ENCODE measurements around the gene GFER.

The GFER gene

GRCh38 chr16:1975432-1976215 is 8.4 kb upstream of the GFER start:
- no peak for DNase-seq

- no peak for DNase-seq
Observed at GRCh38 chr16:1976216-1976520, 7.8 kb upstream of the GFER start.

DNA sequence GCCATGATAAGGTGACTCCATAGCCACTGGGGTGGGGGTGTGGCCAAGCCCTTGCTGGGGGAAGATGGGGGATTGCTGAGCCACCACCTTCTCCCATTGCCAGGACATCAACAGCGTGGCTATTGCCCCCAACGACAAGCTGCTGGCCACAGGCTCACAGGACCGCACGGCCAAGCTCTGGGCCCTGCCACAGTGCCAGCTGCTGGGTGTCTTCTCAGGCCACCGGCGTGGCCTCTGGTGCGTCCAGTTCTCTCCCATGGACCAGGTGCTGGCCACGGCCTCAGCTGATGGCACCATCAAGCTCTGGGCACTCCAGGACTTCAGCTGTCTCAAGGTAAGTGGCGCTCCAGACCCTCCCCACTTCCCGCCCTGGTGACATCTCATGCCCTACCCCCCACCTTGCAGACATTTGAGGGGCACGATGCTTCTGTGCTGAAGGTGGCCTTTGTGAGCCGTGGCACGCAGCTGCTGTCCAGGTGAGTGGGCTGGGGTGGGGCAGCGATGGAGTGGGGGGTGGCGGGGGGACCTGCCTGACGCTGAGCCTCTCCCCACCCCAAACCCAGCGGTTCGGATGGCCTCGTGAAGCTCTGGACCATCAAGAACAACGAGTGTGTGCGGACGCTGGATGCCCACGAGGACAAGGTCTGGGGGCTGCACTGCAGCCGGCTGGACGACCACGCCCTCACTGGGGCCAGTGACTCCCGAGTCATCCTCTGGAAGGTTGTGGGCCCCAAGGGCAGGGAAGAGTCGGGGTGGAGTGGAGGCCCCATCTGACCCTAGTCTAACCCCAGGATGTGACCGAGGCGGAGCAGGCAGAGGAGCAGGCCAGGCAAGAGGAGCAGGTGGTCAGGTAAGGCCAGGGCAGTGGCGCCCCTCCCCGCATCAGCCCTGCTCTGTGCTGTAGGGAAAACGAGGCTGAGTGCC is 6.8 kb upstream of the GFER start:
- no peak for DNase-seq

DNA sequence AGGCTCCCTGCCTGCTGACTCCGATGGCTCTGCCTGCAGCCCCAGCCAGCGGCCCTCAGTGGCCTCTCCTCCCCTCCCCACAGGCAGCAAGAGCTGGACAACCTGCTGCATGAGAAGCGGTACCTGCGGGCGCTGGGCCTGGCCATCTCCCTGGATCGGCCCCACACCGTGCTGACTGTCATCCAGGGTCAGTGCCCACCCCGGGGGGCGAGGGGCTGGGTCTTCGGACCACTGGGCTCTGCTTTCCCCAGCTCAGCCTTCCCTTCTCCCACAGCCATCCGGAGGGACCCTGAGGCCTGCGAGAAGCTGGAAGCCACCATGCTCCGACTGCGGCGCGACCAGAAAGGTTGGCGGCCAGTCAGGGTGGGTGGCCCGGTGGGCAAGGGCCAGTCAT is 6.1 kb upstream of the GFER start:
- no peak for DNase-seq

GRCh38 chr16:1978476-1979120 is 5.4 kb upstream of the GFER start:
- DNase-seq: no peak

DNA sequence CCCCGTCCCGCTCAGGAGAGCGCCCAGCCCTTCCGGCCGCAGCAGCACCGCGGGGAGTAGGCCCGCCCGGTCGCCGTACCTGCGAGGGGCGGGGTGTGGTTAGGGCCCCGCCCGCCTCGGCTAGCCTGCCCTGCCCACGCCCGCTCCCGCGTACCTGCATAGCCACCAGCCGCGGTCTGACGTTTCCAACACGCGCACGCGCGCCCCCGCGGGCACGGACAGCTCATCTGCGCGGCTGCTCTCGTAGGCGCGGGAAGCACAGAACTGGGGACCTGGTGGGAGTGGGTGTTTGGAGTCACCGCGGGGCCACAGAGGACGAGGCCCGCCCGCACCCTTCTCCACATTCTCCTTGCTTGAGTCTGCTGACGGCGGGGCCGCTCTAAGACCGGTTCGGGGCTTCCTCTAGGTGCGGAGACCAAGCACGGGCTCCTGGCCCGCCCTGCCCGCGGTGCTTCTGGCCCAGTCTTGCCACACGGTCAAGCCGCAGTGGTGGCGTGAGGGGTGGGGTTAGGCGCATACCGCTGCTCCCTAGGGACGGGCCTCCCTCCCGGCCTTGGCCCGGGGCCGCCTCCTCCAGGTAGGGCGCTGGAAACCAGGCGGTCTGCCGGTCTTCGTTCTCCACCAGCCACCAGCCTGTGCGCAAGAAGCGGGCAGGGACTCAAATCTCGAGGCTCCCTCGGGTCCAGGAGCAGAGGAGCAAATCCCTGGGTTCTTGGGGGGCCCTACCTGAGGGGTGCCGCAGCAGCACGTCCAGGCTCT is 4.5 kb upstream of the GFER start:
- no peak for DNase-seq

- DNase-seq: no peak
Observed at GRCh38 chr16:1980030-1980769, 3.8 kb upstream of the GFER start.

DNA sequence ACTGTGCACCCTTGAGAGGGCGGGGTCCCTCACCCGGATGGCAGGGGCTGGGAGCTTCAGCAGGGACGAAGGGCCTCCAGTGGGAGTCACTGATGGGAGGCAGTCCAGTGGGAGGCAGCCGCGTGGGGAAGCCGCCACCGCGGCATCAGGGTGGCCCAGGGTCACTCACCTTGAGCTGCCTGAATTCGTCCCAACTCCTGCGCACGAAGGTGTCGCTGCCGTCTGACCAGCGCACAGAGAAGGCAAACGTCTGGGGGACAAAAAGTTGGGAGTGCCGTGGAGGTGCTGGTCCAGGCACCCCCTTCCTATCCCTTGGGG is 3.3 kb upstream of the GFER start:
- no peak for DNase-seq

DNA sequence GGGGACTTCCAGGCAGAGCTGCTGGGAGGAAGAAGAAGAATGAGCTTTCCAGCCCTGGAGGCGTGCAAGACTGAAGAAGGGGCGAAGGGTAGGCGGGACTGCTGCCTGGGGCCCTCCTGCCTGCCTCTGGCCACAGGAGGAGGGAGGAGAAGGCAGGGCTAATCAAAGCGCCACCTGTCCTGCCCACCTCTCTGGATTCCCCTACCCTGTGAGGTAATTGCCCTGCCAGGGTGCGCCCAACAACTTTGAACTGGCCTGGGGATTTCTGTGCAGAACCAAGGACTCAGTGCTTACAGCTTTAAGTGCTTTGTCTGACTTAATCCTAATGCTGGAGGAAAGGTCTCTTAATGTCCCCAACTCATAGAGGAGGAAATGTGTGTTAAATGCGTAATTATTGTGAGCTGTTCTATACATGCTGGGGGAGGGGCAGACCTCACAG is 2.6 kb upstream of the GFER start, which contains the start of gene NOXO1:
Gene NOXO1, minus strand, starts transcription at position 72 of the 439 bp plus-strand sequence. CDS start 290 bp downstream, outside the sequence.
- no peak for DNase-seq

DNA sequence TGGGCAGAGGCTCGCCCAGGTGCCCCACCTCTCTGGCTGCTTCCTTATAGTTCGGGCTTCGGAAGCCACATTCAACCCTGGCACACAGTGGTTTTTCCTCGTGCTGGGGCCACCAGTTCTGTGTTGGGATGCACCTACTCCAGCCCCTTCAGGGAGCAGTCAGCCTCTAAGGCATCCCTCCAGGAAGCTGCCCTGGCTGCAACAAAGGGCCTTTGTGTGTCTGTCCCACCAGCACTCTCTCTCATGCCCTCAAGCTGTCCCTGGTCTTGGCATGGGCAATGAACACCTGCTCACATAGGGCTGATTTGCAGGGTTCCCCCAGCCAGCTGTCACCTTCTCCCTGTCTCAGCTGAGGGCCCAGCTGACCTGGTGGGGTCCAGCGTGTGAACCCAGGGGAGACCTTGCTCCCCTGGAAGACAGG is 2.0 kb upstream of the GFER start:
- DNase-seq: no peak

DNA sequence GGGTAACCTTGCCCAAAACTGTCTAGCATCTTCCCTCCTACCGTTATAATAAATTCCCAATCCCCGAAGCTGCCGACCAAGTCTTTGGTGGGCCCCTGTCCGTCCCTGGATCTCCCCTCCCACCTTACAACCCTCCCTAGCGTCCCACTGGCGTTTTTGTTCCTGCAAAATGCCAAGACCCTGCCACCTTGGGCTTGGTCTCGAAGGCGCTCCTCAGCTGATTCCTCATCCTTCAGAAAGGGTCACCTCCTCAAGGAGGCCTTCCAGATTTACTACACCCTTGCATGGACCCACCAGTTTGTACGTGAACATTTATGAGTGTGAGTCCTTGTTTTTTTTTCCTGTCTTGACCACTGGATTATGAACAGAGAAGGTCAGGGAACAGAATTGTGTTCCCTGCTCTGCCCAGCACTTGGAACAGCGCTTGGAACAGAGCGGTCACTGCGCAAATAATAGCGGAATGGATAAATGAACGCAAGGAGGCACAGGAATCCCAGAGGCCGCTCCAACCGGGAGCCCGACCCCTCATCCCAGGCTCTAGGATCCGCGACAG is 926 bp upstream of the GFER start:
- no peak for DNase-seq

DNA sequence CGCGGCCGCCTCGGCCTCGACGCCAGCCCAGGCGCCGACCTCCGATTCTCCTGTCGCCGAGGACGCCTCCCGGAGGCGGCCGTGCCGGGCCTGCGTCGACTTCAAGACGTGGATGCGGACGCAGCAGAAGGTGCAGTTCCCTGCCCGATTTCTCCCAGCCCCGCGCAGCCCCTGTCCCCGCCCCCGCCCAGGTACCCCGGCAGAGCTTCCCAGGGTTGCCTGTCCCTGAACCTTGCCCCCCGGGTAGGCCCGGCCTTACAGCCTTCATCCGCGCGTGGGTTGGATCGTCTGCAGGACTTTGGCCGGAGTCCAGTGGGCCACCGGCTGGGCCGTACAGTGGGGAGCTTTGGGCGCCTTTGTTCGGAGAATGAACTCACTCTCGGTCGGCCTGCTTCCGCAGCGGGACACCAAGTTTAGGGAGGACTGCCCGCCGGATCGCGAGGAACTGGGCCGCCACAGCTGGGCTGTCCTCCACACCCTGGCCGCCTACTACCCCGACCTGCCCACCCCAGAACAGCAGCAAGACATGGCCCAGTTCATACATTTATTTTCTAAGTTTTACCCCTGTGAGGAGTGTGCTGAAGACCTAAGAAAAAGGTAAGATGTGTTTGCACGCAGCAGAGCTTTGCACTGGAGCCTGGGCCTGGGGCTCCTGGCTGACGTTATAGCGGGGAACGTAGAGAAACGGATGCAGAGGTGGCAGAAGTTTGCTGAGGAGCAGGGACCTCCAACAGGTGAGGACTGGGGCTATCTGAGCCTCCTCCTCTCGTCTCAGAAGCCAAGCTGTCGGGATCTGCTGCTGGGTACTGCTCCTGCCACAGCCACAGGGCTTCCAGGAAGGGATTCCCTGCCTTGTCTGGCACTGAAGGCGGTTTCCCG is 593 bp downstream of the GFER start:
- DNase-seq: no peak

DNA sequence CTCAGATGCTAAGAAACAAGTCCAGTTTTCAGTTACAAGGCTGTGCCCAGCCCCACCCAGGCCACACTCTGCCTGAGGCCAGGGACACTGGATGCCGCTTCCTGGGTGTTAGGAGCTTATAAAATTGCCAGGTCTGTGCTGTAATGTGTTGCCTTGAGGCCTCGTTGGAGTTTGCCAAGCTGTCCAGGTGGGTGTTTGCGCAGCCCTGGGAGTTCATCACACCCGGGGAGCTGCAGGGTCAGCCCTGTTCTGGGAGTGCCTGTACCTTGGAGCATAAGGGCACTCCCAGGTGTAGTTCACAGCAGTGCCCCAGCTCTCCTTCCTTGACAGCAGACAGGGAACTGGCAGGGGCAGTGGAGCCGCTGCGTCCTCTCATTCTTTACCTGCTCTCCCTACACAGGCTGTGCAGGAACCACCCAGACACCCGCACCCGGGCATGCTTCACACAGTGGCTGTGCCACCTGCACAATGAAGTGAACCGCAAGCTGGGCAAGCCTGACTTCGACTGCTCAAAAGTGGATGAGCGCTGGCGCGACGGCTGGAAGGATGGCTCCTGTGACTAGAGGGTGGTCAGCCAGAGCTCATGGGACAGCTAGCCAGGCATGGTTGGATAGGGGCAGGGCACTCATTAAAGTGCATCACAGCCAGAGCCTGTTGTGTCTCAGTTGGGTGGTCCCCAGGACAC is 1.6 kb downstream of the GFER start:
- DNase-seq: no peak

GRCh38 chr16:1987198-1987597 is 3.2 kb downstream of the GFER start:
- no peak for DNase-seq

- DNase-seq: no peak
Observed at GRCh38 chr16:1989209-1990100, 5.5 kb downstream of the GFER start, which contains the start of gene SYNGR3. Gene SYNGR3 (plus strand): TSS chr16:1989970. CDS start chr16:1990103, 133 bp downstream.

DNA sequence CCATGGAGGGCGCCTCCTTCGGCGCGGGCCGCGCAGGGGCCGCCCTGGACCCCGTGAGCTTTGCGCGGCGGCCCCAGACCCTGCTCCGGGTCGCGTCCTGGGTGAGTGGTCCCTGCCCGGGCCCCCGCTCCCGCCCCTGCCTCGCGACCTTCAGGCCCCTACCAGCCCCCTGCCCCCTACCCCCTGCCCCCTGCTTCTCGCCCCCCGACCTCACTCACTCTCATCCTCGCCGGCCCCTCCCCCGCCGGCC is 6.0 kb downstream of the GFER start:
- DNase-seq: no peak

DNA sequence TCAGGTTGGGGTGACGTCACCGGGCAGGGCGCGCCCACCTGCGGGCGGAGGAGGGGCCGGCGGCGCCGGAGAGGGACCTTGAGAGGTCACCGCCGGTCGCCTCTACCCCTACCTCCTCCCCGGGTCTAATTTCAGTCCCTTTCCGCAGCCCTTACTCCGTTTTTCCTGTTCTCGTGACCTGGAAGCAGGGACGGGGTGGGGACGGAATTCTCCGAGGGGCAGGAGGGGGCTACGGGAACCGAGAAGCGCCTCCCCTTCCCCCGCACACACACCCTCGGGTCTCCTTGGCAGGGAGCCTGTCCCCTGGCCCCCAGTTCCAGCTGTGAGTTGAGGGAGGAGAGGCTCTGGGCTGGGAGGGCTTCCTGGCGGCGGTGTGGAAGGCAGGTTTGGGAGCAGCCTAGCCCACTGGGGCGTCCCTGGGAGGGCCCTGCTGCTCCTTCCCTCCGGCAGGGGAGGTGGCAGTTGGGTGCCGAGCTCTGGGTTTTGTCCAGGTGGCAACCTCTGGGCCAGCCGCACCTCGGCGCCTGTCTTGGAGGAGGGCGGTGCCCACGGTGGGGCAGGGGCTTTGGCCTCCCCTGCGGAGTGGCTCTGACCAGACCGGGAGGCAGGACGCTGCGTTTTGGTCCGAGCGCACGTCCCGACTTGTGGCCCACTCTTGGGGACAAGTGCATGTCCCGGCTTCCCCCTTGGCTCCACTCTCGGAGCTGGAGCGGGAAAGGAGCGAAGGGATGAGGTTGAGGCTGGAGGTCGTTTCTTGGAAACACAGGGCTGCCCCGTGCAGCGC is 6.5 kb downstream of the GFER start:
- DNase-seq: no peak

GRCh38 chr16:1991135-1991551 is 7.2 kb downstream of the GFER start:
- no peak for DNase-seq

DNA sequence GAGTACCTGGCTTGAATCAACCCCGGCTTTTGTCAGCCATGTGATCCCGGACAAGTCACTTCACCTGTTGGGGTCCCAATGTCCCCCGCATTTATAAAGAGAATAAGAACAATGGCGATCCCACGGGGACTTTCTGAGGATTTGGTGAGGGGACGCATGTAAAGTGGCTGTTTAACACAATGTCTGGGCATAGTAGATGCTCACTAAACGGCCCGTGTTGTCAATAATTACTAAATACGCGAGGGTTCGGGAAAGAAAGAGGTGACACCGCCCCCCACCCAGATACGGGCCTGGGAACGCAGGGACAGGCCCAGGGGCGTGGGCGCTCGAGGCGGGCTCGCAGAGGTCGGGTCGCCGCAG is 7.6 kb downstream of the GFER start:
- no peak for DNase-seq
